Measurements from ENCODE around the gene UBAP2L.
"Not testable (repeated sequence)": the region's sequence is repeated elsewhere in the genome, so short reads cannot be mapped to it uniquely, and the experiment has no call there.

UBAP2L gene

GRCh38 chr1:154313066-154313356, 92.3 kb downstream of the UBAP2L start:
- no peak for DNase-seq

DNA sequence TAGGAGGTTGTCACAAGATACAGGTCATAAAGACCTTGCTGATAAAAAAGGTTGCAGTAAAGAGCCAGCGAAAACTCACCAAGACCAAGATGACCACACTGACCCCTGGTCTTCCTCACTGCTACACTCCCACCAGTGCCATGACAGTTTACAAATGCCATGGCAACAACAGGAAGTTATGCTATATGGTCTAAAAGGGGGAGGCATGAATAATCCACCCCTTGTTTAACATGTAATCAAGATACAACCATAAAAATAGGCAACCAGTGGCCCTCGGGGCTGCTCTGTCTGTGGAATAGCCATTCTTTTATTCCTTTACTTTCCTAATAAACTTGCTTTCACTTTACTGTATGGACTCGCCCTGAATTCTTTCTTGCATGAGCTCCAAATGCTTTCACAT, 93.5 kb downstream of the UBAP2L start:
- DNase-seq, result not testable (repeated sequence)

DNA sequence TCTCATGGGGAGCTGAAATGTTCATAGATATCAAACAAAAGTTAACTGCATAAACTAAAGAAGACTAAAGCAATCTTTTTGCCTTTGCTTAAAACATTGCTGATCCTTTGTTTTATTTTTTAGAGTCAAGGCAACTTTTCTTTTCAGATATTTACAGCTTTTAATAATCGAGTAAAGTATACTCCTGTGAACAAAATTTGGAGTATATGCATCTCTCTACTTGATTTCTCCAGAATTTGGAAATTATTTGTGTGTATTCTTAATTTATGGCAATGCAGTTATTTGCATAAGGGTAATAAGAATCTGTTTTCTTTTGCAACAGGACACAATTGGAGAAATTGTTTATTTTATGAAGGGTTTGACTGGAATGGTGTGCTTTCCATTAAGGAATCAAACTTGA, 95.9 kb downstream of the UBAP2L start:
- DNase-seq, result no peak

- DNase-seq, result no peak
Observed at GRCh38 chr1:154318386-154318785, 97.6 kb downstream of the UBAP2L start.
